ENCODE measurements around the gene MBD5. TPM values are rescaled to one million over a fixed set of nuclear protein-coding genes. Genes with fewer than 3 reads are reported as not detected.

Gene MBD5
- total RNA-seq, 1 donor from 2014 or later, result 14.5 TPM

GRCh38 chr2:148306027-148306426 lies 285.1 kb downstream of the MBD5 start:
- no peak overlapping the region for H3K4me3 ChIP-seq (ENCODE audit: low read depth, low read length)
- H3K27me3 ChIP-seq (ENCODE audit: control insufficient read depth, insufficient read depth, low read length), result no peaks in the 10 kb centered on the region
- no peak for TF ChIP-seq CTCF (IDR thresholded peaks at IDR 0.05; ENCODE audit: insufficient read depth, low read length, poor library complexity, severe bottlenecking)
- no peaks in the 10 kb centered on the region for H3K36me3 ChIP-seq (ENCODE audit: control insufficient read depth, insufficient read depth, low read length)
- no peak for DNase-seq (ENCODE audit: low read depth)

- Histone ChIP-seq H3K27me3 (ENCODE audit: control insufficient read depth, insufficient read depth, low read length) (no peaks in the 10 kb centered on the region), H3K36me3 (ENCODE audit: control insufficient read depth, insufficient read depth, low read length) (no peaks in the 10 kb centered on the region), H3K4me3 (ENCODE audit: low read depth, low read length) (no peak overlapping the region)
- no peak for DNase-seq (ENCODE audit: low read depth)
- no peak for TF ChIP-seq CTCF (IDR thresholded peaks at IDR 0.05; ENCODE audit: insufficient read depth, low read length, poor library complexity, severe bottlenecking)
Observed at GRCh38 chr2:148317598-148317997, 296.7 kb downstream of the MBD5 start.

GRCh38 chr2:148338541-148338940 lies 317.6 kb downstream of the MBD5 start:
- Histone ChIP-seq H3K27me3 (ENCODE audit: control insufficient read depth, insufficient read depth, low read length) (no peaks in the 10 kb centered on the region), H3K36me3 (ENCODE audit: control insufficient read depth, insufficient read depth, low read length) (no peaks in the 10 kb centered on the region), H3K4me3 (ENCODE audit: low read depth, low read length) (no peak overlapping the region)
- peak; percentile 18 for DNase-seq (ENCODE audit: low read depth)
- TF ChIP-seq CTCF (IDR thresholded peaks at IDR 0.05; ENCODE audit: insufficient read depth, low read length, poor library complexity, severe bottlenecking), result no peak

GRCh38 chr2:148342086-148342485 lies 321.2 kb downstream of the MBD5 start:
- no peaks in the 10 kb centered on the region for H3K27me3 ChIP-seq (ENCODE audit: control insufficient read depth, insufficient read depth, low read length)
- no peak for TF ChIP-seq CTCF (IDR thresholded peaks at IDR 0.05; ENCODE audit: insufficient read depth, low read length, poor library complexity, severe bottlenecking)
- H3K36me3 ChIP-seq (ENCODE audit: control insufficient read depth, insufficient read depth, low read length), result no peaks in the 10 kb centered on the region
- no peak for DNase-seq (ENCODE audit: low read depth)
- no peak overlapping the region for H3K4me3 ChIP-seq (ENCODE audit: low read depth, low read length)

- H3K4me3 ChIP-seq (ENCODE audit: low read depth, low read length), result no peak overlapping the region
- DNase-seq (ENCODE audit: low read depth), result no peak
- TF ChIP-seq CTCF (IDR thresholded peaks at IDR 0.05; ENCODE audit: insufficient read depth, low read length, poor library complexity, severe bottlenecking), result no peak
Observed at GRCh38 chr2:148350199-148350598, 329.3 kb downstream of the MBD5 start.

GRCh38 chr2:148351437-148352143 lies 330.7 kb downstream of the MBD5 start:
- no peak for TF ChIP-seq CTCF (IDR thresholded peaks at IDR 0.05; ENCODE audit: insufficient read depth, low read length, poor library complexity, severe bottlenecking)
- DNase-seq (ENCODE audit: low read depth), result no peak
- H3K36me3 ChIP-seq (ENCODE audit: control insufficient read depth, insufficient read depth, low read length), result no peaks in the 10 kb centered on the region
- no peak overlapping the region for H3K4me3 ChIP-seq (ENCODE audit: low read depth, low read length)
- H3K27me3 ChIP-seq (ENCODE audit: control insufficient read depth, insufficient read depth, low read length), result no peaks in the 10 kb centered on the region

More at GRCh38 chr2:148350199-148350598, 329.3 kb downstream of the MBD5 start:
- no peaks in the 10 kb centered on the region for H3K27me3 ChIP-seq (ENCODE audit: control insufficient read depth, insufficient read depth, low read length)
- no peaks in the 10 kb centered on the region for H3K36me3 ChIP-seq (ENCODE audit: control insufficient read depth, insufficient read depth, low read length)

Data from kidney epithelial cell (primary cell).